Activated naive CD4-positive, alpha-beta T cell (primary cell): ENCODE data around the gene CRP.
"Not testable (repeated sequence)": the region's sequence is repeated elsewhere in the genome, so short reads cannot be mapped to it uniquely, and the experiment has no call there.

ENCODE experiments used
- DNase-seq, 4 experiments: peaks; one replicate each; lab custom pipeline; 2025; lab: John Stamatoyannopoulos, UW

CRP gene

DNA sequence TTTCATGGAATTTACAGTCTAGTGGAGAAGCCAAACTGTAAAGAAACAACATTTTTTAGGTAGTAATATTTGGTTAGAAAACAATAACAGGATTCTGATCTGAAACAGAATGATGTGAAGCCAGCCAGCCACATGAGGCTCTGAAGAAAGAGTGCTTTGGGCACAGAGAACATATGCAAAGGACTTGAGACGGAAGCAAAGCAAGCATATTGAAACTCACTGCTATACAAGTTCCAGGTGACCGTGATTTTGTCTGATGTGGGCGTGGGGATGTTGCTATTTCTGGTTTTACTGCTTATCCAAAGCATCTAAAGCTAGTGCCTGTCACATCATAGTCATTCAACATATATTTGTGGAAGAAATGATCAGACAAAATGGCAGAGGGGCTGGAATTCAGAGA is 14.7 kb downstream of the CRP start:
- no peak for DNase-seq

- DNase-seq, result no peak
These were observed 15.1 kb downstream of the CRP start for GRCh38 chr1:159699246-159699645.

DNA sequence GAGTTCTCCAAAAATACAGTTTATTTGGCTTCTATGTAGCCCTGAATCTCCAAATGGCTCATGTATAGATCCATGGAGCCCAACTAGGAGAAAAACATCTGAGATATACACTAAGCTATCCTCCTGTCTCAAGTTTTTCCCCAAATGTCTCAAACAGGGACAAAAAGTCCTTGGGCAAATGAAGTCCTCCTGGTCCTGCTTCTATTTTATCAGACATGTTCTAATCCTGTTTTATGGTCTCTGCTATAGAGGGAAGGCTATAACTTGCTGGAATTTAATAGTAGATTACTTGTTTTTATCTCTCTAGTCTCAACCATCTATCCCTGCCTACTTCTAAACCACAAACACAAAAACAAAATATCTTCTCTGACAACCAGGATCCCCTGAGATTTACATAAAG is 26.9 kb downstream of the CRP start:
- DNase-seq, result no peak

DNA sequence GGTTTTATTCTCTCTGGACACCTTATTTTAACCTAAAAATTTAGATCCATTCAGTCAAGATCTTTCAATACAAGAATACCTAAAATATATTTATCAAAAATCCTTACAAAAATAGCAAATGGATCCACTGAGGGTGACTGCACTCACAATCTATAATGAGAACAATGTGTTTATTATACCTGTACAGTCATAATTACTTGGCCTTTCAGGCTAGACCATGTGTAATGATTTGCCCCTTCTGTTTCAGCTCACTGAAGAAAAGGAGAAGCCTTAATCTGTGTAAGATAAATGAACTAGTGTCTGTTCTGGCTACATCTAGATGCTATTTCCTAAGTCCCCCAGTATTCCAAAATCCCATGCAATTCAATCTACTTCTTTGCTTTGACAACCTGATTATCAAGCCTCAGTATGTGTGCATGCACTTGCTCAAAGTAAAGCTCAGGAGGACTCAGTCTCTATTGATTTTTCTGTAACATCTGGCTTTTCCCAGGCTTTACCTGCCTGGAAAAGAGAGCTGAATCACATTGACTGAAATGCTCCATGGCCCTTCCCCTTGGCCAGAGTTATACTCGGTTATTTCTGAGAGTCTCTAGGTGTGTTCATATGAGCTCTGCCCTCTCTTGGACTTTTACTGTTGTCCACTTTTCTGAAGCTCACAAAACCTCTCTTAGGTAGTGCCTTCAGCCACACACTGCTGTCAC is 27.6 kb downstream of the CRP start:
- DNase-seq, result no peak

GRCh38 chr1:159678939-159679338 is 35.5 kb downstream of the CRP start:
- DNase-seq, result no peak

- DNase-seq, result no peak
These were observed 39.3 kb downstream of the CRP start for GRCh38 chr1:159675046-159675445.

GRCh38 chr1:159672390-159672789 is 42.0 kb downstream of the CRP start:
- DNase-seq, result not testable (repeated sequence)

GRCh38 chr1:159669338-159669737 is 45.1 kb downstream of the CRP start:
- no peak for DNase-seq

DNA sequence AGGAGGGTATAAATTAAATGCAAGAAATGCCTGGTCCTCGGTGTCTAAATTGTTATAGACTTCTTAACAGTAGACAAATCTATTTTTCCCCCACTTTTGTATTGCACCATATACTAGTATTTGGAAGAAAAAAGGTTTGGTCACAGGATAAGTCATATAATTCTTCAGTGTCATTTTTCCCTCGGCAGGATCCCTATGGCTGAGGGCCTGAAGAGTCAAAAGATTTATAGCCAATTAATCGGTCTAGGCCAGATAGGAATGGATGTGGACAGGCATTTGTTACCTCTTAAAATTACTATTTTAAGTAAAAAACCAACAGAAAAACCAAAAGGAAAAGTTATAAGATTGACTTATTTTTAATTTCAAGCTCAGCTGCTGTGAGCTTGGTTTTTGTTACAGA is 45.6 kb downstream of the CRP start:
- DNase-seq, result no peak

DNA sequence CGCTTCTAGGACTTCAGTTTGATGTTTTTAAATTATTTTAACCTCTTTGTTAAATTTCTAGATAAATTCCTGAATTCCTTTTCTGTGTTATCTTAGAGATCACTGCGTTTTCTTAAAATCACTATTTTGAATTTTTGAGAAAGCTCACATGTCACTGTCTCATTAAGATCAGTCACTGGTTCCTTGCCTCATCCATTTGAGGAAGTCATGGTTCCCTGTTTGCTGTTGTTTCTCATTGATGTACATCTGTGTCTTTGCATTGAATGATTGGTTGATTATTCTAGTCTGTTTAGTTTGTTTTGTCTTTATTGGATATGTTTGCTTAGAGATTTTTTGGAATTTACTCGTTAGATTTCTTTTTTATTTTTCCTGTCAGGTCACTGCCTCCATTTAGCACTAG is 50.1 kb downstream of the CRP start:
- DNase-seq, result no peak

GRCh38 chr1:159663552-159663951 is 50.8 kb downstream of the CRP start:
- DNase-seq, result no peak
